GM12892 (cell line): ENCODE data around the gene INTS2.

Experiments used
- POLR2A ChIP-seq: IDR thresholded peaks from 2 replicates; pipeline ENCODE4 v1.6.1; 2011; ENCODE audit warnings: low read depth, low read length, control low read depth
- TAF1 ChIP-seq: IDR thresholded peaks from 2 replicates; pipeline ENCODE4 v1.6.1; 2011; ENCODE audit warnings: low read depth, mild to moderate bottlenecking, control low read depth, low read length, borderline replicate concordance

DNA sequence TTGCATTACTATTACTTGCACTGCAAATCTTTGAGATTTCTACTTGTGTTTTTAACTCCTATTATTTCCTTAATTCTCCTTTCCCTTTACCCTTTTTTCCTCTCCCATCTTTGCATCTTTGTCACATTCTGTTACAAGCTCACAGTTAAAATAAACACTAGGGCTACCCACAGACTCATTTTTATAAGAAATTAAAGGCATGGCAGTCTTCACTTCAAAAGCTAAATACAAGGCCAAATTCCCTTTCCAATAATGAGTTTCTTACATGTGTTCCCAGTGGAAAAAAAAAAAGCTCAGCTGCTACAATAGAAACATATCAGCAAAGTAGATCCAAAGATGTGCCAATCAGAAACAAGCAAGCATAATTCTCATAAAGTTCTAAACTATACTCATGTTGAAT, 60.7 kb downstream of the INTS2 start:
- TF ChIP-seq TAF1, result no peak
- no peak for TF ChIP-seq POLR2A
